GM18517 (cell line): ENCODE data around the gene PRR29.

Source experiments
- ATAC-seq: cut with Tn5 transposase; IDR thresholded peaks from one replicate; pipeline ENCODE4 v1.9.1; 2021; ENCODE audit warnings: mild to moderate bottlenecking, moderate library complexity; ENCODE audit not compliant: unreplicated experiment

PRR29 gene

DNA sequence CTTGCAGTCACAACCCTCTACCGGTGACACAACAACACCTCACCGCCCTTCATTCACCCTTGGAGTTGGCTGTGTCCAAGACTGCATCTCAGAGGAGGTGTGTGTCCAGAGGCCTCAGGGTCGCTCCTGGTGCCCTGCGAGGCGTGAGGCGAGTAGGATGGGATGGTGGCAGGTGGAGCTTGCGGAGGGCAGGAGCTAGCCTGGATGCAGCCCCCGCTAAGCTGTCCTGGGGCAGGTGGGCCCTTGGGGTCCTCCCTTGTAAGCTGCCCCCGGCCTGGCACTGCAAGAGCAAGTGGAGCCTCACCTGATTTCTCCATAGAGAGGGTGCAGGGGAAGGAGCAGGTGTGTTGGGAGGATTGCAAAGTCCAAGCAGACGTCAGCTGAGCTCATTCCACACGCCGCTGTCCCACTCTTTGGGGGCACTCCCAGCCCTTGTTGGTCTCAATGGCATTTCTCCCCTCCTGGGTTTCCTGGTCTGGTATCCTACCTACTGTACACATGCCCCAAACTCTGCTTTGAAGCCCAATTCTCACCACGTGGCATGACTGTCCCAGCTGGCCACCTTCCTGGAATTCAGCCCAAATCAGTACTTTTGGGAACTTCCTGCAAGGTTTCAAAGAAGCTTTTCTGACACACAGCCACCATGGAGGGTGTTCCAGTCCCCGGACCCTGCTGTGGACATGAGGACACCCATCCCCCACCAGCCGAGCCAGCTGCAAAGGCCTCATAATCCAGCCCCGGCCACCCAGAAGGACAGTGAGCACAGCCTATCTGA, 40.4 kb downstream of the PRR29 start:
- no peak for ATAC-seq

DNA sequence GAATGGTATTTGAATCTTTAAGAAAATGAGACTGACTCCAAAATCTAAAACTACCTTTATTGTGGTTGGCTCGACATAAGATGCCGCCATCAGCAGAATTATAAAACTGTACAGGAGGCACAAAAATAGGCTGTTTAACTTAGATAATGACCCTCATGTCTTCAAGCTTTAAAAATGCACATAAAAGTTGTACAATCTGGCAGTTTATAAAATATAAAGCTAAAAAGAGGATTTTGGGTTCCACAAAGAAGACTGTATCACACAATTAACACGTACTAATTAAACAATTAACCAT, 40.9 kb downstream of the PRR29 start:
- no peak for ATAC-seq

DNA sequence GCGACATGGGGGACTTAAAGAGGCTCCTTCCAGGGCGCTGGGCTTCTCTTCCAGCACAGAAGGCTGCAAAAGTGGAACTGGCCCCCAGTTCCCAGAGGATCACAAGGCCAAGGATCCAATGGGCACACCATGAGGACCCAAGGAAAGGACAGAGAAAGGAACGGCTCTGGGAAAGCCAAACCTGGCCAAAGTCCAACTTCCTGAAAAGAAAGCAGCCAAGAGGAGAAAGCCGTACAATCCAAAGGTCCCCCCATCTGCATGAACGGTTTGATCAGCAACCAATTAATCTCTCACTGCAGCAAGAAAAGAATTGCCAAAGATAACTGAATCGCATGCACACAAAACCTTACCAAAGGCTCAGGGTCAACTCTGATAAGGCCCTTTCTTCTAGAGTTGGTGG, 42.1 kb downstream of the PRR29 start:
- no peak for ATAC-seq

DNA sequence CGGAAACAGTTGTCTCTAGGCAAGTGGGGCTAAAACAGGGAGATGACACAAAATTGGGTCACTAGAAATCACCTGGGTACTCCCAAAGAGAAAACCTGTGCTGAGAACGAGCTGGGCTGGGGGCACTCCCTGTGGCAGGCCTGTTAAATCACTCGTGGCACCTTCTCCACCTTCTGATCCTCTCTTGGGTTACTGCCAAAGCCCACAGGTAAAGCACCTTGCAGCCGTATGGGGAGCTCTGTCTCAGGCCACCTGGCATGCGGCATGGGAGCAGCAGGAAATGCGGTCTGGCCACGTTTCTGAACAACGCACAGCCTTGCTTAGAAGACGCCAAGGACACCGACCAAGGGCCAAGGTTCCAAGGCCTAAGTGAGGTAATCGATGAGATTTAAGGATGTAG, 43.8 kb downstream of the PRR29 start:
- ATAC-seq: no peak

DNA sequence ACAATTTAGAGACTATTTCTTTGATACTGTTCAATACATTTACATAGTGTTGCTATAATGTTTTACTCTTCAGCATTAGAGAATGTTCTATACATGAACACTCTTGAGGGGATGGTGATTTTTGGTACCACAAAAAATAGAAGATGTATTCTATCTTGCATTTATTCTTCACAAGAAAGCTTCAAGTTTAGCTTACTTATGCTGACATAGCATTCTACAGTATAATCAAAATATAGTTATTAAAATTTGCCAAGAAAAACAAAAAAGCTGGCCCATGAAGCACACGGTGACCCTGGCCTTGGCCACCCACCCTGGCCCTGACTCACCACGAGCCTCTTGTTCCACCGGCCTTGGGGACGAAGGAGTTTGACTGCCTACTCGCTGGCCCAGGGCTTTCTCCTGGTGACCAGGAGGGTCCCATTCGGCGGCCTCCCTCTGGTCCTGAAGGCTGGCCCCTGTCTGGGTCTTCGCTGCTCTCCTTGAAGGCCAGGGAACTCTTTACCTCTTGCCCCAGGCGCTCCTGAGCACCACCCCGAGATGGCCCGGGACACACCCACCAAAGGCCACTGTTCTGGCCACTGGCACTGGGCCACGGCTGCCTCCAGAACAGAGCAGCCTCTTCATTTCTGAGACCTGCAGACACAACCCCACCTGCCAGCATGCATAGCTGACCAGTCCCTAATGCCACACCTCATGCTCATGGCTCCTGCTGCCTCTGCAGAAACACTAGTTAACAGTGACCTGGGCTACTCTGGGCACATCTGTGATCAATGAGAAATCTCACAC, 44.7 kb downstream of the PRR29 start:
- ATAC-seq: no peak

DNA sequence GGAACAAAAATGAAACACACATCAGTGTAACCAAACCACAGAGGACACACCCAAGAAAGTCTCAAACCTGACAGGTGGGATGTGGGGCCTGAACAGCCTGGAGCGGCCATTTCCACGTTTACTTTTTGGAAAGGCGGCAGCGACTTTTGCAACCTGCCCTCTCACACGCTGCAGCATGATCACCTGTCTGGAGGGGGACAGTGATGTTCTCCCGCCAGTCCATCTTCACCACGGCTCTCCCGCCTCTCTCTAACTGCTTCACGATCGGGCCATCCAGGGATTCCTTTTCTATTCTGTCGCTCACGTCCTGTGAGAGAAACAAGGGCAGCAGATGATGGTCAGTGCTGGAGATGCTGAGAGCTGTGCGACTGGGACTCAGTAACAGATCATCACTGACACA, 47.0 kb downstream of the PRR29 start:
- ATAC-seq: no peak

DNA sequence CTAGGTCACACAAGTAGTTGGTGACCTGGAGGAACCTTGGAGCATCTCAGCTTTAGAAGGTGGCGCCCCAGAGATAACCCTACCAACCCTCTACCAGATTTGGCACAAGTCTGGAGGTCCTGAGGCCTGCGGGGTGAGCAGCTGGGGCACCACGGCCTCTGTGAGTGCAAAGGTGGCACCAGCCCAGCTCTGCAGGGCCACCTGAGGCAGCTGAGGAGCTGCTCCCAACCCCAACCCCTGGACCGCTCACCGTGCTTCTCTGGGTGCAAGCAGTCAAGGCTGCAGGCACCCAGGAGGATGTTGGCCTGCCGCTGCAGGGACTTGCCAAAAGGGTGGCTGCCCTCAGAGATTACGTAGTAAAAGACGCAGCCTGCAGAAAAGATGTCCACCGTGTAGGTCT, 50.7 kb downstream of the PRR29 start:
- ATAC-seq: no peak

DNA sequence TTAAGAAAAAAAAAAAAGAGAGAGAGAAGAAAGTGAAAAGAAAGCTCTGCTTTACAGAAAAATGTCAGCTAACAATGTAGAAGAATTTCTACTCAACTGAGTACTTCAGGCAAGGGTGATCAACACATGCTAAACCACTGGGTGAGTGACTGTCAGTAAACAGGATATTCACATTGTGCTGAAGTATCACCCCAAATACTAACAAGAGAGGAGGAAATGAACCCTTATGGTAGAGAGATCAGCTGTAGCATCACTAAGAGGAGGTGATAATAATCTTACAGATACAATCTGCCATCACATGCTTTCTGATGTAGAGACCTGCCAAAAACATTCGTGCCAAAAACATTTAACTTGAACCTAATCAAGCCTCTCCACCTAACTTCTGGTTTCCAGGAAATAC, 53.0 kb downstream of the PRR29 start:
- no peak for ATAC-seq

DNA sequence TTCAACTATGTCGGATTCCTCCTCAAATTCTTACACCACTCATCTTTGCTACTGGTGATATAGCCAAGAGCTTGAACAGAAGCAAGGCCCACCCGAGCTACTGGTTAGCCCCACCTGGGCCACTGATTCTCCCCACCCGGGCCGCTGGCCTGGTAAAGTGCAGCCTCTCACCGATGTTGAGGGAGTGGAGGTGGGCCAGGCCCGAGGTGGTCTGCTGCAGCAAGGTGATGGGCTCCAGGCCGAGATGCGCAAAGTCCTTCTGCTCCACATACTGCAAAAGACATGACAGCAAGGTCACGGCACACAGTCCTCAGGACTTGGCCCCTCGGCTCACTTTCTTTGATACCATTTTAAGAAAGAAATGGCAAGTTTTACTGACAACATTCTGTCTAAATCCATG, 55.0 kb downstream of the PRR29 start:
- no peak for ATAC-seq
